ENCODE results near the gene UGT8.
"Not testable (repeated sequence)": the region's sequence is repeated elsewhere in the genome, so short reads cannot be mapped to it uniquely, and the experiment has no call there.

The UGT8 gene

DNA sequence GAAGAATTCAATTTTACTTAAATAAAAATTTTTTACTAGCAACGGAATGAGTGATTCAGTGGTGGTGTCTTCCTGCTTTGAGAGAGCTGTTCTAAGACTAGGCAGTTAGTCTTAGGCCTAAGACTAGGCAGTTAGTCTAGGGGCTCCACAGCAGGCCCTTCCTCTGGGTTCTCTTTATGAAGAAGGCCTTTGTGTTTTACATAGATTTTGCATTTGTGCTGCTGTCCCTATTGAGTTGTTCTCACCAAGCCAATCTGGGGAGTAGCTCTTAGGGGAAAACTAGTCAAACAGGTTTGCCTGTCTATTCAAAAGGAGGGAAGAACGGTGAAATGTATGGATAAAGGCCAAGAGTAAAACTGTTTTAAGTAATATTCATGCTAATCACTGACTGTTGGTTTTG, 7.6 kb downstream of the UGT8 start:
- DNase-seq: no peak

DNA sequence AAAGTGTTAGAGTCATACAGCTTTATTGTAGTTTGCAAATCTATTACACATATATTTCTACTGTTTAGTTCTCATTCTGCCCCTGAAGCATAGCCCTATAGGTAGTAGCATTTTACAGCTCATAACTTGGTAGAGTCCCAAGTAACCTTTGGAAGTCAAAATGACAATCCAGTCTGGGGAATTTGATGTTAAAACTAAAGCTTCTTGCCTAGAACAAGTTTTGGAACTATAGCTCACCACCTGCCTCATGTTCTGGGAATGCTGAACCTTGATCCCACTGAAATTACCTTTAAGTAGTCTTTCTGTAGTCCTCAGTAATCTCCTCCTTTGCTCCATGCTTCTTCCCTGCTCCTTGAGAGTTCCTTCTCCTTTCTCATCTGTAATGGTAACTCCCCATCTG, 8.4 kb downstream of the UGT8 start:
- DNase-seq: no peak

DNA sequence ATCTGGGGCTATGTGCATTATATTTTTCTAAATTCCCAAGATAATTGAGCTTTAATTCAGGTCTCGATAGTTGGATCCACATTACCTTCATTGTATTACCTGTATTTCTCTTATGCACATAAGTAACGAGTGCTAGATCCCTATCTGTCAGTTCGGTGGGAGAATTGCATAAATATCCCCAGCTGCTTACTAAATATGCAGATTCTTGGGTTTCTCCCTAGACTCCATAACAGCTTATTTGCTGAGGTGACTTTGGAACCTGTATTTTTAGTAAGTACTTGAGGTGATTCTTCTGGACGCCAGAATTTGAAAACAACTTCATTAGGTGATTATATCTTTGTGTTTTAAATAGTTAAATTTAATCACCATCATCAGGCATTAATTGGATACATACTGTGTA, 15.0 kb downstream of the UGT8 start:
- no peak for DNase-seq

DNA sequence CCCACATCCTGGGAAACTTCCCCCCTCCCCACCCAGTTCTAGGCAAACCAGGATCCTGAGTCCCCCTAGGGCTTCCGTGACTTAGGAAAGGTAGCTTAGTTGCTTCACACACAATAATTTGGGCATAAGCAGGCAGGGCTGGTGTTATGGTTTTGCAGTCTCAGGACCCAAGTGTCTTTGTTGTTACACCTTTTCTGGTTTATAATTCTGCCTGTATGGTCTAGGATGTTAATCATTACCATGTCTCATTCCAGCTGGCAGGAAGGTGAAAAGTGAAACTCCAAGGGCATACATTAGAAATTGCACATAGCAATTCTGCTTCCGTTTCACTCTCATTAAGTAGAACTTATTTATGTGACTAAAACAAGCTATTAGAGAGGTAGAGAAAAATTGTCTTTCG, 16.8 kb downstream of the UGT8 start:
- no peak for DNase-seq

DNA sequence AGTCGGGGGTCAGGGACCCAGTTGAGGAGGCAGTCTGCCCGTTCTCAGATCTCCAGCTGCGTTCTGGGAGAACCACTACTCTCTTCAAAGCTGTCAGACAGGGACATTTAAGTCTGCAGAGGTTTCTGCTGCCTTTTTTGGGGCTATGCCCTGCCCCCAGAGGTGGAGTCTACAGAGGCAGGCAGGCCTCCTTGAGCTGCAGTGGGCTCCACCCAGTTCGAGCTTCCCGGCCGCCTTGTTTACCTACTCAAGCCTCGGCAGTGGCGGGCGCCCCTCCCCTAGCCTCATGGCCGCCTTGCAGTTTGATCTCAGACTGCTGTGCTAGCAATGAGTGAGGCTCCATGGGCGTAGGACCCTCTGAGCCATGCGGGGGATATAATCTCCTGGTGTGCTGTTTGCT, 17.4 kb downstream of the UGT8 start:
- DNase-seq: peak; percentile 39

DNA sequence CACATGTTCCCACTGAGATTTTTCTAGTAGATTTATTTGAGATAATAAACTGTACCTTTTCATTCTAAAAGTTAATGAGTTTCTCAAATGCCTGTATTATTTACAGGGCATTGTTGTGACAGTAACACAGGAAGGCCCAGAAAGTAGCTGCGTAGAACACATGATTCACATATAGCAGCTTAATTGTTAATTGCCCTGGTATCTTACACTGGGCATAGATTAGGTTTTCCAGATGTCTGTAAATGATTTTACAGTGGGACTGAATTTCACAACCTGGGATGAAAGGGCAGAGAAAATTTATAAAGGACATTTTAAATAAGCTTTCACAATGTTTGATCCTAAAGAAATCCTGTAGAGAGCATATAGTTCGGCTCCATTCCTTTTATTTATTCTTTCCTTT, 27.6 kb downstream of the UGT8 start:
- no peak for DNase-seq

DNA sequence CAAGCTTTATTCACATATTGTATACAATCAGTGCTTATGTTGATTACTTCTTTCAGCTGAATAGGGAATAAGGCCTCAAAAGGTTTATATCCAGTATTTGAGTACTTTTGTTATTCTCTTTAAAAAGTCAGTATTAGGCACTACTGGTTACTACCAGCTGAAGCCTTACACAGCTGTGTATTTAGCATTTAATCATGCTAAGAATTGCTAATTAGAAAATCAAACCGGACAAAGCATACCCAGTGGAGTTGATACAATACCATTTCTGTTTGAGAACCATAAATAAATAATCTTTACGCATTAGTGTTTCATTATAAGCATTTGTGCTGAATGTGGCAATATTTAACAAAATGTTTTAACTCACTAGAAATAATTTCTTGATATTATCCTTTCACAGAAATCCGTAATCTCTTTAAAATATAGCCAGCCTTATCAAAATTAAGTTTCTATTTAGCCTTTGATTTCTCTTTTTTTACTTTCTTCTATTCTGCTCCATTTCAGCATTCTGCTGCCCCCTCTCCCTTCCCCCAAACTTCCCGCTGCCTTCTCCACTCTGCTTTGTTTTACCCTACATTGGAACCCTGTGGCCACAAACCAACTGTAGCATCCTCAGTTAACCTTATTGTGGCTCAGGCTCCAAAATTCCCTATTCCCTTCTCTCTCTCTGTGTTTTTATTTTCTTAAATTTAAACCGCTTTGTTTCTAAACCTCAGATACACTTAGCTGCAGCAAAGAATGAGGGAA, 37.8 kb downstream of the UGT8 start:
- DNase-seq: no peak

DNA sequence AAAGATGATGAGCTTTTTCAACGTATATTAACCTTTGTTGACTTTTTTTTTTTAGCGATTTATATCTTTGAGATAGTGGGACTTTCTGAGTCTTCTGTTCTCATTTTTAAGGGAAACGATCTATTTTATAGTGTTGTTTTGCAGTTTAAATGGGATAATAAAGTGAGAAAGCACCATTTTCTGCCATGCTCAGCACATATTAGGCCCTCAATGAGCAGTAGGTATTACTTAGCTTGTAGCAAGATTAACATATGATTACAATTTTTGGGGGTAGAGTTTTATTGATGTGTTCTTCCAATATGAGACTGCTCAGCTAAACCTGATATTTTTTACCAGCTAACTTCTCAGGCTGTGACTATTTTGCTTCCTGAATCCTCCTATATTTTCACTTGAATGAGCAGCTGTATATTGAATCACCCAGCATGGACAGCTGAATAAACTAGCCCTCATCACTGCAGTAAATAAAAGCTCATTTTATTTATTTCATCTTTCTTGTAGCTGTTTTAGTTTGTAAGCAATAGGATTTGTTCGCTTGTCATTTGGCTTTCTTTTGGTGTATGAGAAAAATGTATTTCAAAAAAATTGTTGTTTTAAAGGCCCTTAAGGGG, 43.7 kb downstream of the UGT8 start:
- no peak for DNase-seq

DNA sequence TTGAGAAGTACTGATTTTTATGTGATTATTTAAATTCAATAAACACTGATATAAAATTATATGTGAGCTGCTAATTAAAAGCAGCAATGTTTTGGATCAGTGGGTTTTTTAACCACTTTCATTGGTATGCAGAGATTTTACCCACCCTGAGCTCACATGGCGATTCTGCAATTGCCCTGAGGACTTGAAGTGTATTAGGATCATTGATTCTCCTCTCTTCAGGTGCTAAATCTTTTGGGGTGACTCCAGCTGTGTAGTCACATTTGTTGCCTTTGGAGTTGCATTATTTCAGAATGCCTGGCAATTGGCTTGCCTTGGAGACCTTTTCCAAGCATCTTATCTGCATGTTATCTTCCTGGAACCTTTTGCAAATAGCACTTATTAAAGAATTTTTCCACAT, 51.3 kb downstream of the UGT8 start:
- no peak for DNase-seq

DNA sequence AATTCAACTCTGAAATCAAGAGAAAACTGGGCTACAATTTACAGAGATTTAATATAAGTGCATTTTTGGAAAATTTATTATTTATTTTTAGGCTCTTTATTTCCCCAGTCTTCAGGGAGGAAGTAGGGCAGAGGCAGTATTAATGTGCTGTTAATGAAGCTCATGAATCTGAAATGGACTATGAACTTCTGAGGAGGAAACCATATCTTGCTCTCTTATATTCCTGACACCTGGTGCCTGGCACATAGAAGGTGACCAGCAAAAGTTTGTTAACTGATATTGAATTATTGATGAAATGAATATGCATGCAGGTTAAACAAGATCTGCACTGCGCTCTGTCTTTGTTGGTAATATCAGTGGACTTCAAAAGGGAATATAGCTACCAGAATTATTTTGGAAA, 55.1 kb downstream of the UGT8 start:
- DNase-seq: no peak

DNA sequence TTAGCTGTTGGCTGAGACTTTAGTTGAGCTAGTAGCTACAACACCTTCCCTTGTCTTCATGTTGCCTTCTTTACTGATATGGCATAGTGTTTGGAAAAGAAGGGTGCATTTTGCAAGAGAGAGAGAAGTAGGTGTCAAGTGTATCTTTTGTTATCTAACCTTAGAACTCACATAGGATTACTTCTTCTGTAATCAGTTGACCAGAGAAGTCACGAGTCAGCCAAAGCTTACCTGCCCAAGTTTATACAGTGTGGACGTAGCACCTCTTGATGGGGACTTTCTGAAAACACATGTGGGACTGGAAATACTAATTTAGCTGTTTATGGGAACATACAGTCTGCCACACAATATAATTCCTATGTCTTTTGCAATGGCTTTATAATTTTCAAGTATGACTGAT, 56.0 kb downstream of the UGT8 start:
- no peak for DNase-seq

DNA sequence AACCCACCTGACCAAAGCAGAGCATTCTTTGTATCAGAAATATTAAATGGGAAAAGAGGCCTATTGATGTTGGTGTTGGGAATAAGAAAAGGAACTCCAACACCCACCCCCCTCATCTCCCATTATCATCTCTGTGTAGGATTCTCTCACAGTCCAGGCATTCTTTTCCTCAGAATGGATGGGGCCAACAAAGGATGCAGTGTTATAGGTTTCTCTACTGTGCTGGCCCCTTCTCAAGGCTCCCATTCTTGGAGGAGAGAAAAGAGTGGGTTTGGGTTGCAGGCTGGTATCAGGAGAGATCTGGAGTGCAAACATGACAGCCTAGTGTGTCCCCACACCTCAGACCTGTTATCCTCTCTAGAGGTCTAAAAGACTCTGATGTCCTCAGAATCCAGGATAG, 59.6 kb downstream of the UGT8 start:
- no peak for DNase-seq

DNA sequence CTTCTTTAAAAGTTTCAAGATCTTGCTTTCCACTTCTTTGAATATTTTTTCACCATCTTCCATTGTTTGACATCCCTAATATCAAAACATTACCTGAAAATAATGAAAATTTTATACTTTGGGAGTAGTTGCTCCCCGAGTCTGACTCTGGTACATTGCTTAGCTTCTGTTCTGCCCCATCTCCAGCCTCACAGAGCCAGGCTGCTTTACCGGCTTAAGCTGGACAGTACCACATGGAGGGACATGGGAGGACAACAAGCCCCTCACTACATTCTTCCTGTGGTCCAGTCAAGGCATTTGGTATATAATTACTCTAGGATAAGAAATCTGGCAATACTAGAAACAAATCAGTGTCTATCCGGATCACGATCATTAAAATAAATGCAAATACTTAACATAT, 60.2 kb downstream of the UGT8 start:
- DNase-seq: no peak

DNA sequence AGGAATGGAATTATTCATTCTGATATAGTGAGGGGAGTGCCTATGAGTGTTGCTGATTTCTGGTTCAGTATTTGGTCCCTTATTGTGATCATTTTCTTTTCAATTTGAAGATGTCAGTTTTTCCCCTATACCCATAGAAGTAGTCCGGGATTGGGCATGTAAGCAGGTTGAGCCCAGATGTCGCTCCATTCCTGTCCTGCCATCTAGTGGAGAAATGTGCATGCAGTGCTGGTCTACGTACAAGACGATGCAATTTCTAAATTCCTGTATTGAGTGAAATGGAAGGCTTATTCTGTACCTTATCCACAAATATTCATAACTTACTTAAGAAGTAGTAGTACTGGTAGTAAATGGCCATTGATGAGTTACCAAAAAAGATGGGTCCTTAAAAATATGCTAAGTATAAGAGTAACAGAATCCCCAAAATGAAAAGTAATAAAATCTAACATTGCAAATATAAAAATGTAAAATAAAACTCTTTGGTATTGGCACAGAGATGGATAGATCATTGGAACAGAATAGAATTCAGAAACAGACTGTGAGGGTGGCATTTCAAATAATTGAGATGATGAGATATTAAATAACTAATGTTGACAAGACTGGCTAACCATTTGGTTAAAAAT, 60.9 kb downstream of the UGT8 start:
- DNase-seq: peak; percentile 38

DNA sequence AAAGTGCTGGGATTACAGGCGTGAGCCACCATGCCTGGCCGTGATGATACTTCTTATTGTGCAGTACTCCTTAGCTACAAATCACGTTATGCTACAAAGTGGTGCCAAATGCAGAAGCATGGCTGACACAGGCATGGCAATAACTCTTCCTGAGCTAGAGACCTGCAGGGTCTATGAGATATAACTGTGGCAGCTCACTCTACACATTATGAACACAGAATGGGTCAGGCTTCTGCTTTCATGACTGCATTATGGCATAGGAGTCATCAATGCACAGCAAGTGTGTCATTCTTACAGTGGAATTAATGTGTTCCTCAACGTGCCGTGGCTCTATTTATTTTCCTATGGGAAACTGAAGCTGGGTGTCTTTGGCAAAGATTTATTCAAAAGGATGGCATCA, 64.5 kb downstream of the UGT8 start:
- no peak for DNase-seq

DNA sequence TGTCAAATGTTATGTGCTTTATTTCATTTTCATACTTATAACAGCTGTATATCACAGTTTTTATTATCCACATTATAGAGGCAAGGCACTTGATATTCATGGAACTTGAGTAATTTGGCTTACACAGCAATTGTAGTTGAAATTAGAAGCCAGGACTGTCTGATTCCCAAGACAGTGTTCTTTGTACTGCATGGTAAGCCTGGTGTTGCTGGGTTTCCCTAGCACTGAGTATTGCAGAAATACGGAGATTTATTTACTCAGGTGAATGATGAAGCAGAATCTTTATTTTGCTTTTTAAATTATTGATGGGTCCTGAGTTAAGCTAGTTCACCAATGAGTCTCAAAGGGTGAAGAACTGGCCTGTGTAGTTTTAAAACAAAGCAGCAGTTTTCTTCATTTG, 70.0 kb downstream of the UGT8 start:
- no peak for DNase-seq

DNA sequence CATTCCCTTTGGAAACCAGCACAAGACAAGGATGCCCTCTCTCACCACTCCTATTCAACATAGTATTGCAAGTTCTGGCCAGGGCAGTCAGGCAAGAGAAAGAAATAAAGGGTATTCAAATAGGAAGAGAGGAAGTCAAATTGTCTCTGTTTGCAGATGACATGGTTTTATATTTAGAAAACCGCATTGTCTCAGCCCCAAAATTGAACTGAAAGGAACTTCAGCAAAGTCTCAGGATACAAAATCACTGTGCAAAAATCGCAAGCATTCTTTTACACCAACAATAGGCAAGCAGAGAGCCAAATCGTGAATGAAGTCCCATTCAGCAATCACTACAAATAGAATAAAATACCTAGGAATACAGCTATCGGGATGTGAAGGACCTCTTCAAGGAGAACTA, 72.1 kb downstream of the UGT8 start:
- not testable (repeated sequence) for DNase-seq

DNA sequence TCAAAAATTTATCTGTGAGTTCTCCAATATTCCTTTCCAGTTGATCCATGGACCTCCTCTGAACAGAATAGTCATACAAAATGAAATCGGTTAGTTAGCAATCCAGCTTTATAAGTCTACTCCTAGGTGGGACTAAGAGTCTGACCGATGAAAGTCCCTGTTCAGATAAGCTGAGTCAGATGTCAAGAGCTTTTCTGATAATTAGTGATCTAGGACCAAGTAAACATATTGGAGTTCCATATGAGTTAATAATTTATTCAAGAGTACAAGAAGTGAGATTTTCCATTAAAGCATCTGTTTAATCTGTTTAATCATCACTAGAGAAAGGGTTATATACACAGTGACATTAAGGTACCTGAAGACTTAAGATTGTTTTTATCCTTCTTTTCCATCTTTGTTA, 74.7 kb downstream of the UGT8 start:
- DNase-seq: no peak

DNA sequence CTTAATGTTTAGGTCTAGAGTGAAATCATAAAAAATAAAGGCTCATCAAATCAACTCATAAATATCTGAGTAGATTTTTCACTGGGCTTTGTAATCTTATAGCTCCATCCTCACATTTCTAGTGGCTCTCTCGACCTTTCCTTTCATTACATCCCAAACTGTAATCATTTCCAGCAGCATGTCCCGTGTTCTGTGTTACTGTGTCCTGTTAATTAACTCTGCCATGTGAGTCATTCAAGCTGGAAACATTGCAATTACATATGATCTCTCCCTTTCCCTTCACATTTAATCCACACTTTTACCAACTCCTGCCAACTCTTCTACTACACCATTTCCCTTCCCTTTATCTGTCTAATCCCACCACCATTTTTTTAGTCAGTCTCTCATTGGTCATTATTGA, 75.5 kb downstream of the UGT8 start:
- peak; percentile 10 for DNase-seq

DNA sequence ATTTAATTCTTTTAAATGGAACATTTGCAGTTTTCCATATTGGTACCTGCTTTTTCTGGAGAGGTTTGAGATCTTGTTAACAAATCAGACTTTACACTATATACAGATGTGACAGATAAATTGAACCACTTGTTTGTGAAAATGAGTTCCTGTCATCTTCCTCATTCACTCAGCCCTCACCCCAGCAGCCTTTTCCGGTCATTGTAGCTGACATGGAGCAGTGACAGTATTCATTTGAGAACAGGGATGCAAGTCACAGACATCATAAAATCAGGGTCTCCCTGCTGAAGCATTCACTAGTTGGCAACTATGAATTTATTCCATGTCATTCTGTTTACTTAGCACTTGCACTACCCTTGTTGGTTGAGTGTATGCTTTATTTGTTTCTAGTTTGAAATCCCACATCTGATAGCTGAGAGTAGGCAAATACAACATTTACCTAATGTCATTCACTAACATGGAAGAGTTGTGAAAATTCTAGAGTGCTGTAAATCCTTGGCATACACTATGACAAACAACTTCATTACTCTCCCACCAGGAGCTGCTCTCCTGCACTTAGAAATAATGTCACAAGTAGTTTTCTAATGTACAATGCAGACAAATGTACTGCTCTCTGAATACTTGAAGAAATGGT, 78.9 kb downstream of the UGT8 start:
- no peak for DNase-seq

DNA sequence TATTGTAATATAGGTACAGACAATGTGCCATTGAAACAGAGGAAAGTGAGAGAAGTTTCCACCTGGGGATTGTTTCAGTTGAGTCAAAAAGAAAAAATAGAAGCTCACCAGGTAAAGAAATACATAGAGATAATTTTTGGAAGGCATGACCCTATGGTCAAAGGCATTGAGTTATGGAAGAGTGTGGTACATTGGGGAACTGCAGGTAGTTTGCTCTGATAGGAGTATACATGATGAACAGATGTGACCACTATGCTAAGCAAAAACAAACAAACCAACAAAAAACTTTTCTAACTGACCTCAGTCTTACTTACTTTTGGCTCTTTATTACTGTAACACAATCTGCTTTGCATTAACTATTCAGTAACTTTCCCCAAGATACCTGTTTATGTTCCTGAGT, 85.9 kb downstream of the UGT8 start:
- no peak for DNase-seq

DNA sequence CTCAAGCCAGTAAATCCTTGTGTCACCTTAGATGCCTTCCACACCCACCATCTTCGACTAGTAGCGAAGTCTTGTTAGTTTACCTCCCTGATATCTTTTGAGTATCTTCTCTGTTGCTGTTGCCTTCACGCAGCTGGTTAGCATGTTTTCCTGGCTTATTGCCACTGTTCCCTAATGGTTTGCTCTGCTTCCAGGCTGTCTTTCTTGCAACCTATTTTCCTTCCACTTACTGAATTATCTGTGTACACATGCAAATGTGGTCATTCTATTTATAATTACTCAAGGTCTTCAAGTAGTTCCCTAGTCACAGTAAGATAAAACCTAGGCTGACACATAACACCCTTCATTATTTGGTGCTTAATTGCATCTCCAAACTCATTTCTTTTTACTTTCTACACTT, 89.5 kb downstream of the UGT8 start:
- no peak for DNase-seq

DNA sequence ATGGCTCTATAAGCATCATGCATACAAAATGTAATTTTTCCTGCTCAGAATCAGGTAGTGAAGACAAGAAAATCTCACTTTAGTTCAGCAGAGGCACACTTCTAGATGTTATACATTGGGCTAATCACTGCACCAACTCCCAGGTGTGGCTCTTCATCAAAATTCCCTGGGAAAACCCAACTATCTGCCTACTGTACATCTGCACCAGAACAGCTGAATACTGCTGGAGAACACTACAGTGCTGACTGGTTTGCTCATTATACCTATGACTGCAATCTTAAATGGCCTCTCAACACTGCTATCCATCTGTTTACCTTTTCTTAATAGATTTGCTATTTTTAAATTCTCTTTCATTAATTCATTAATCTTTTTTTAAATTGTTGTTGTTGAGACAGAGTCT, 92.0 kb downstream of the UGT8 start:
- DNase-seq: no peak

DNA sequence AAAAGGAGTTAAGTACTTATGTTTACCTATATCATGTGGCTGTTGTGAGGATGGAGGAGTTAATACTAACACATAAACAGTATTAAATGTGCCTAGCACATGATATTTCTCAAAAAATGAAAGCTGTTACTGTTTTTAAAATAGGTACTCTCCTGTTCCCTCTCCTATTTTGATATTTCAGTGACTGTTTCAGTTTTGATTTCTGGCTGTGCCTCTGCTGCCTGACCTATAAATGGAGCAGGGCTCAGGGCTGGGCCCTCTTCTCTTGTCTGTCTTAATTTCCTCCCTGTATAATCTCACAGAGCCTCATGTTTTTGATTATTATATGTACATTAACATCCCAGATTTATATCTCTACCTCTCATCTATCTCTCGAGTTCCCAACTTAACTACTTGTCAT, 93.3 kb downstream of the UGT8 start:
- no peak for DNase-seq

Measured in NCI-H2227 treated with DMSO at 0.1 percent for 48 hours (cell line).